SK-MEL-5 (cell line): ENCODE data around the gene RTL3. TPM values are rescaled to one million over a fixed set of nuclear protein-coding genes. Genes with fewer than 3 reads are reported as not detected.

ENCODE experiments used
- DNase-seq: peaks from one replicate; pipeline ENCODE4 v3.0.0-alpha.2; 2016; ENCODE audit warnings: low read depth, low spot score
- in situ Hi-C: cut with HindIII; loops from 2 replicates; pipeline ENCODE4 v1.10.0; 2016; ENCODE audit warnings: low sequenced_read_pairs, high pct_unique_total_duplicates, low pct_unique_long_range_greater_than_20kb
- total RNA-seq: library from RNA; depleted of rRNA; stranded (reverse); fragments of >200 nt; shearing (Covaris generic); gene quantifications from 2 replicates; pipeline ENCODE4 v1.2.3, GENCODE V29; 2014; rRNA removed

Gene RTL3
- total RNA-seq, 1 experiment from 2014 or later = not detected

DNA sequence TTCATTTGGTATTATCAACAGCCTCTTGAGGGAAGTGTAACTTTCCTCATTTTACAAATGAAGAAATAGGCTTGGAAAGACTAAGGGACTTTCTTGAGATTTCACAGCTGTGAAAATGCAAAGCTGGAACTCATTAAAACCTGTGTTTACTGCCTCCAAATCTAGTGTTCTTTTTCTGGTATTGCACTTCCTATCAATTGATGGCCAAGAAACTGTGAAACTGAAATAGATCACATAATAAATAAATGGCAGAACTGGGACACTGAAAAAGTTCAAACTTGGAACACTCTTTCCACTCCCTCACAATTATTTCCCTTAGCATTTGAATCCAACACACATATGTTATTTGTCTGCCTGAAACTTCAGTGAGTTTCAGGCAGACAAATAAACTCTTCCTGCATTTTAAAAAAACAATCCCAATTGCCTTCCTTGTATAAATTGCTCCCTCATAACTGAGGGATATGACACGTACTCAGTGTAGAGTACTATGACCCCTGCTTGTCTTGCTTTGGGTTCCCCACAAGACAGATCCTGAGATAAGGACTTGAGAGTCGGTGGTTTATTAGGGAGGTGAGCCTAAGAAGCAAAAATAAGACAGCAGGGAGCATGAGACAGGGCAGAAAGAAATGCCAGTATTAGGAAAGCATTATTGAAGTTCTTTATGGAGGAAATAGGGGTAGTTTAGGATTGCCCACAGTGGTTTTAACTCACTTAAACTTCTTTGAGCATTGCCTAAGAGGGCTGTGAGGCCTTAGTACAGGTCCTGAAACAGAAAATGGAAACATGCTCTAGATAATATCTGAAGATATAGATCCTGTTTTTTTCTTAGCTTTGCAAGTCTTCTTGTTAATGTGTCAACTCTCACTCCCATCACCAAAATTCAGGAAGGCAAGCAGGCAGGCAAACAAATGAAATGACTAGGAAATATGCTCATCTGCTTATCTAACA, 33.9 kb downstream of the RTL3 start:
- in situ Hi-C loops = no loop called here
- no peak for DNase-seq

DNA sequence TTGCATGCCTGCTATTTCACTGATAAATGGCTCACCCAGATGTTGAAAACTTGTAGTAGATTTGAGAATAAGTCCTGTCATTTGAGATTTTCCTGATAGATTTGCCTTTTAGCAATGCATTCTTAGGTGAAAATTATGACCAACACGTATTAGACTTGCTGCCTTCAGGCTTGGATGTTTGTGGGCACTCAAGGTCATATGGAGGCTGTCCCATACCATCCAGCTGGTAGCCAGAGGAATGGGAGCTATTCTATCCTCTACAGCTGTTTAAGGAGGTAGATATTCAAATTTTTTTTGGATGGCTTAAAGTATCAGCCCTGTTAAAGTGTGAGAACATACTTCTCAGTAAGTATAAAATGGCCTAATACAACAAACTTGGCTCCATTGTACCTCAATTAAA, 34.7 kb downstream of the RTL3 start:
- no peak for DNase-seq
- in situ Hi-C loops = no loop called here

DNA sequence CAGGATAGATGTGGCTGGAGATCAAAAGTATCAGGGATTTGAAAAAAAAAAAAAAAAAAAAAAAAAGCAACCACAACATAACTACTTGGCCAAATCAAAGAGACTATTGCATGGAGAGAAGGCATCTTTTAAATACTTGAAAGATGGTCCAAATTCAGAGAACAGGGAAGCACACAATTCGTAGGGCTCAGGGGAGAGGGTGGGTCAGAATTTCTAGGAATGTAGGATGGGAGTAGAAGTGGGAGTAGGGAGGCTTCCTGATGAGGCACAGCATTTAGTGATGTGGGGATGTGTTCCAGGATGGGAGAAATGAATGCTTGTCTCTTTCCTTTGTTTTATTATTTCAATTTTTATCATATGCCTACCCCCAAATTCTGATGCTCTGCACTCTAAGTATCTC, 36.3 kb downstream of the RTL3 start:
- DNase-seq = no peak
- in situ Hi-C loops = no loop called here

DNA sequence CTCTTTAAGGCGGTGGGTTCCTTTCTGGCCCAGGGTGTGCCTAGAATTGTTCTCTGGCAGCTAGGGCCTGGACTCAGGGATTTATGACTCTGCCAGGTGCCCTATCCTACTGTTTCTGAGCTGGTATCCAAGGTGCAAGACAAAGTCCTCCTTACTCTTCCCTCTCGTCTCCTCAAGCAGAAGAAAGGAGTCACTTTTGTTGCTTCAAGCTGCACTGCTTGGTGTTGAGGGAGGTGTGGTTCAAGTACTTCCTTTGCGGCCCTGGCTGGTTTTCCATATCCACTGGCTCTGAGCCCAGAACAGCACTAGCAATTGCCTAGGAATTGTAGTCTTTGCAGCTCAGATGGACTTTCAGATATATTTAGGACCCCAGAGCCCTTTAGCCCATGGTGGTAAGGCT, 39.3 kb downstream of the RTL3 start:
- in situ Hi-C loops = no loop called here
- no peak for DNase-seq

DNA sequence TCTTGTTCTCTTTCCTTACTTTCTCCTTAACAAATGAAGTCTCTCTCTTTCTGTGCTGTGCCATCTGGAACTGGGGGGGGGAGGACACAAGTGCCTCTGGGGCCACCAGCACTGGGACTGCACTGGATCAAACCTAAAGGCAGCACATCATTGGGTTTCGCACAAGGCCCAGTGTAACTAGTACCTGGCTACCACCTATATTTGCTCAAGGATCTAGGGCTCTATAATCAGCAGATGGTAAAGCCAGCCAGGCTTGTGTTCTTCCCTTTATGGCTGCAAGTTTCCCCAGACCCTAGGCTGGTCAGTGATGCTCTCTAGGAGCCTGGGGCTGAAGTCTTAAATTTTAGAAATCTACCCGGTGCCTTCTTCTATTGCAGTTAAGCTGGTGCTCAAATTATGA, 40.1 kb downstream of the RTL3 start:
- in situ Hi-C loops = no loop called here
- no peak for DNase-seq

DNA sequence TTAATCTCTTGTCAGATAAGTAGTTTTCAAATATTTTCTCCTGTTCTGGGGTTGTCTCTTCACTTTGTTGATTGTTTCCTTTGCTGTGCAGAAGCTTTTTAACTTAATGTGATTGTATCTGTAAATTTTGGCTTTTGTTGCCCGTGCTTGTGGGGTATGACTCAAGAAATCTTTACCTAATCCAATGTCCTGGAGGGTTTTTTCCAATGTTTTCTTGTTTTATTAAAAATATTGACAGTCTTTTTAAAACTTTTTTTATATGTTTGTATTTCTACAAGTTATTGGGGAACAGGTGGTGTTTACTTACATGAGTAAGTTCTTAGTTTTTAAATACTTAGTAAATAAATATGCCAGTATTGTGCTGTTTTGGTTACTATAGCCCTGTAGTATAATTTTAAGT, 44.9 kb downstream of the RTL3 start:
- DNase-seq = no peak
- in situ Hi-C loops = no loop called here

Other genes with a start within 250 kb of the RTL3 start
- gene LPAR4, start 88.4 kb upstream of the RTL3 start, total RNA-seq = not detected in 2 replicates